DOHH2 (cell line): Measurements from ENCODE around the gene ADGRG2.

Experiments
- H3F3A ChIP-seq: fragments of 200-600 bp; sonication (generic), shearing (Covaris generic); 2 replicates; pipeline ENCODE4 v1.6.0; 2016; ENCODE audit warnings: antibody characterized with exemption, mild to moderate bottlenecking; ENCODE audit not compliant: control insufficient read depth, insufficient read depth
- H3K27ac ChIP-seq: fragments of 200-600 bp; sonication (generic); 2 replicates; pipeline ENCODE4 v1.5.1; 2014; ENCODE audit warnings: low read depth, mild to moderate bottlenecking, low read length, moderate library complexity
- H3K27me3 ChIP-seq: fragments of 200-600 bp; sonication (generic); 2 replicates; pipeline ENCODE4 v1.6.1; 2014; ENCODE audit warnings: mild to moderate bottlenecking, low read length, mixed read lengths; ENCODE audit not compliant: control insufficient read depth
- H3K36me3 ChIP-seq: fragments of 200-600 bp; sonication (generic); 2 replicates; pipeline ENCODE4 v1.6.1; 2014; ENCODE audit warnings: mild to moderate bottlenecking, low read length, moderate library complexity, mixed read lengths; ENCODE audit not compliant: control insufficient read depth
- H3K4me1 ChIP-seq: fragments of 200-600 bp; sonication (generic); 2 replicates; pipeline ENCODE4 v1.6.1; 2014; ENCODE audit warnings: mild to moderate bottlenecking, low read length, mixed read lengths; ENCODE audit not compliant: control insufficient read depth
- H3K4me2 ChIP-seq: fragments of 200-600 bp; sonication (generic); 2 replicates; pipeline ENCODE4 v1.6.0; 2014; ENCODE audit warnings: mild to moderate bottlenecking, low read length, moderate library complexity
- H3K4me3 ChIP-seq: fragments of 200-600 bp; sonication (generic); 2 replicates; pipeline ENCODE4 v1.5.1; 2014; ENCODE audit warnings: mild to moderate bottlenecking, low read length, mixed read lengths
- H3K79me2 ChIP-seq: fragments of 200-600 bp; sonication (generic); 2 replicates; pipeline ENCODE4 v1.6.1; 2014; ENCODE audit warnings: mild to moderate bottlenecking, low read length, mixed read lengths; ENCODE audit not compliant: control insufficient read depth
- H3K9me2 ChIP-seq: fragments of 200-600 bp; sonication (generic); replicated peaks from 2 replicates; pipeline ENCODE4 v1.6.1; 2014; ENCODE audit warnings: mild to moderate bottlenecking, low read length, mixed read lengths; ENCODE audit not compliant: control insufficient read depth
- H3K9me3 ChIP-seq: fragments of 200-600 bp; sonication (generic); 2 replicates; pipeline ENCODE4 v1.6.1; 2014; ENCODE audit warnings: antibody characterized with exemption, low read length, mixed read lengths; ENCODE audit not compliant: control insufficient read depth, insufficient read depth
- H4K20me1 ChIP-seq: fragments of 200-600 bp; sonication (generic); 2 replicates; pipeline ENCODE4 v1.6.0; 2014; ENCODE audit warnings: low read depth, mild to moderate bottlenecking, antibody characterized with exemption, low read length, moderate library complexity; ENCODE audit not compliant: control insufficient read depth, insufficient read depth
- EZH2phosphoT487 ChIP-seq: fragments of 200-600 bp; sonication (generic); IDR thresholded peaks from 2 replicates; pipeline ENCODE4 v1.6.1; 2017; ENCODE audit warnings: borderline replicate concordance, mild to moderate bottlenecking, antibody characterized with exemption, low read length, moderate library complexity, mixed read lengths
- TF ChIP-seq, protein P1 (sequence below): fragments of 200-600 bp; sonication (generic); IDR thresholded peaks from one replicate; pipeline ENCODE4 v1.5.1; 2014; ENCODE audit warnings: antibody characterized with exemption, mild to moderate bottlenecking, low read depth, low read length; ENCODE audit not compliant: poor library complexity, severe bottlenecking

The ADGRG2 gene

DNA sequence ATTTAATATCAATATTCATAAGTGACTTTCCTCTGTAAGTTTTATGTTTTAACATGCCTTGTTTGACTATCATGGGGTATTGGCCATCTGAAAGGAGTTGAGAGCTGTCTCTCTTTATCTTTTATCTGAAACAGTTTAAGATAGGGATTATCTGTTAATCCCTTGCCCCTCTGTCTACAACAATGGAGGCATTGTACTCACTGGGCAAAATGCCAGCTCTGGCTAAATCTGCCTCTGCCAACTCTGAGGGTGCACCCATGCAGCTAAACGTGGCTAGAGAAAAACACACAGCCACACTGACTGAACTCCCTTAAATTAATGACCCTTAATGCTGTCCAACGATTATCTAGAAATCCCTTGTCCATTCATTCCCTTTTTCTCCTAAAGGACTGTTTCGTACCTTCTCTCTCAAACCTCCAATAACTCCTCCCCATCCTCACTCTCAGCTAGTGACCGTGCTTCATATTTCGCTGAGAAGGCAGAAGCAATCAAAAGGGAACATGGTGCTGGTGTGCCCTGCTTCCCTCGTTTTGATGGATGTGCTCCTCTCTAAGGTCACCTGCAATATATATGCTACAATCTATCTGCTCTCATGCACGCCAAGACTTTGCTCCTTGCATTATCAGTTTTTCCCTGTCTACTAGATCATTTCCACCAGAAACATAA lies 148.6 kb downstream of the ADGRG2 start:
- H3F3A ChIP-seq, result no peaks in the 10 kb centered on the region
- H3K27ac ChIP-seq, result no peak overlapping the region
- H3K9me3 ChIP-seq, result no peaks in the 10 kb centered on the region
- H4K20me1 ChIP-seq, result no peaks in the 10 kb centered on the region
- TF ChIP-seq, protein P1, sequence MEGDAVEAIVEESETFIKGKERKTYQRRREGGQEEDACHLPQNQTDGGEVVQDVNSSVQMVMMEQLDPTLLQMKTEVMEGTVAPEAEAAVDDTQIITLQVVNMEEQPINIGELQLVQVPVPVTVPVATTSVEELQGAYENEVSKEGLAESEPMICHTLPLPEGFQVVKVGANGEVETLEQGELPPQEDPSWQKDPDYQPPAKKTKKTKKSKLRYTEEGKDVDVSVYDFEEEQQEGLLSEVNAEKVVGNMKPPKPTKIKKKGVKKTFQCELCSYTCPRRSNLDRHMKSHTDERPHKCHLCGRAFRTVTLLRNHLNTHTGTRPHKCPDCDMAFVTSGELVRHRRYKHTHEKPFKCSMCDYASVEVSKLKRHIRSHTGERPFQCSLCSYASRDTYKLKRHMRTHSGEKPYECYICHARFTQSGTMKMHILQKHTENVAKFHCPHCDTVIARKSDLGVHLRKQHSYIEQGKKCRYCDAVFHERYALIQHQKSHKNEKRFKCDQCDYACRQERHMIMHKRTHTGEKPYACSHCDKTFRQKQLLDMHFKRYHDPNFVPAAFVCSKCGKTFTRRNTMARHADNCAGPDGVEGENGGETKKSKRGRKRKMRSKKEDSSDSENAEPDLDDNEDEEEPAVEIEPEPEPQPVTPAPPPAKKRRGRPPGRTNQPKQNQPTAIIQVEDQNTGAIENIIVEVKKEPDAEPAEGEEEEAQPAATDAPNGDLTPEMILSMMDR, result no peak
- no peak for TF ChIP-seq EZH2phosphoT487
- H3K36me3 ChIP-seq, result no peaks in the 10 kb centered on the region
- no peaks in the 10 kb centered on the region for H3K27me3 ChIP-seq
- H3K4me2 ChIP-seq, result no peak overlapping the region
- H3K4me1 ChIP-seq, result no peaks in the 10 kb centered on the region
- no peaks in the 10 kb centered on the region for H3K79me2 ChIP-seq
- no peaks in the 10 kb centered on the region for H3K9me2 ChIP-seq
- H3K4me3 ChIP-seq, result no peak overlapping the region

- TF ChIP-seq EZH2phosphoT487, result no peak
- TF ChIP-seq, protein P1, result no peak
- H3K36me3 ChIP-seq, result no peaks in the 10 kb centered on the region
- no peaks in the 10 kb centered on the region for H3K9me3 ChIP-seq
- H4K20me1 ChIP-seq, result no peaks in the 10 kb centered on the region
- H3K27ac ChIP-seq, result no peak overlapping the region
- H3F3A ChIP-seq, result no peaks in the 10 kb centered on the region
- H3K79me2 ChIP-seq, result no peaks in the 10 kb centered on the region
- H3K27me3 ChIP-seq, result no peaks in the 10 kb centered on the region
- H3K4me1 ChIP-seq, result no peaks in the 10 kb centered on the region
- no peaks in the 10 kb centered on the region for H3K9me2 ChIP-seq
- no peak overlapping the region for H3K4me3 ChIP-seq
- H3K4me2 ChIP-seq, result no peak overlapping the region
Measured at GRCh38 chrX:18971506-18971905, 150.8 kb downstream of the ADGRG2 start.

- Histone ChIP-seq H3K9me2 (no peaks in the 10 kb centered on the region), H3K4me3 (no peak overlapping the region), H3K79me2 (no peaks in the 10 kb centered on the region), H3F3A (no peaks in the 10 kb centered on the region), H3K9me3 (no peaks in the 10 kb centered on the region), H3K4me2 (no peak overlapping the region), H4K20me1 (no peaks in the 10 kb centered on the region), H3K4me1 (no peaks in the 10 kb centered on the region), H3K27me3 (no peaks in the 10 kb centered on the region), H3K27ac (no peak overlapping the region), H3K36me3 (no peaks in the 10 kb centered on the region)
- TF ChIP-seq, protein P1, result no peak
- TF ChIP-seq EZH2phosphoT487, result no peak
Measured at GRCh38 chrX:18970465-18970864, 151.8 kb downstream of the ADGRG2 start.
